ENCODE results near the gene ALX1. TPM values are rescaled to one million over a fixed set of nuclear protein-coding genes. Genes with fewer than 3 reads are reported as not detected.

ALX1 gene
- total and polyA plus RNA-seq, 2 of the 4 experiments (the other 2 are of a cell fraction): not detected

DNA sequence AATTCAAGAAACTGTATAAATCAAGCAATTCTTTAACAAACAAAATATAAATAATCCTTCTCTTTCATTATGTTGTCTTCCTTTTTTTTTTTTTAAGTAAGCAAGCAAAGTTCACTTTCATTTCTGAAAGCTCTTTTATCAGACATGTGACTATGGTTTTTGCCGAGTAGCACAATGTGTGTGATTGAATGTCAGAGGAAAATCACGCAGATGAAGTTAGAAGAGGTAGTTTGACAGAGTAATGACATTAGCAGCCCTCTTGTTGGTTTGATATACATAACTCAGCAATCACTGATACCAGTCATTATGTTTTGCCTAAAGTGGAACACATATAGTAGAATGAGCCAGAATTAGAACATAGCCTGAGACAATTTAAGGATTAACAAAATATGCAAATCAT, 19.0 kb downstream of the ALX1 start:
- no peaks in the 10 kb centered on the region for H3K9me1 ChIP-seq (ENCODE audit: insufficient read depth, low read length)
- no peak overlapping the region for H4K91ac ChIP-seq (ENCODE audit: insufficient read depth, low read depth, low read length)
- H3K9me3 ChIP-seq (ENCODE audit: control insufficient read depth, insufficient read depth, low read length): no peaks in the 10 kb centered on the region
- no peak overlapping the region for H4K5ac ChIP-seq (ENCODE audit: low read depth, low read length)
- ATAC-seq (ENCODE audit: low read depth) (no peak), DNase-seq (no peak)
- H2BK5ac ChIP-seq (ENCODE audit: low read depth, low read length, poor library complexity, severe bottlenecking): no peak overlapping the region
- BruUV-seq (replicated peaks): no TSS peak
- no CpG with 5 or more reads among the region's 2 CpGs for WGBS, 2 experiments (ENCODE audit: extremely low coverage in 2 of 2, insufficient read length in 1 of 2)
- in situ Hi-C loops (cut with MboI; ENCODE audit: low sequenced_read_pairs): no loop called here
- H3K4me1 ChIP-seq (ENCODE audit: control insufficient read depth, insufficient read depth, low read length): no peaks in the 10 kb centered on the region
- no peak overlapping the region for H3K18ac ChIP-seq (ENCODE audit: low read depth, low read length)
- no peak overlapping the region for H3K4ac ChIP-seq (ENCODE audit: low read depth, low read length)
- no peaks in the 10 kb centered on the region for H4K20me1 ChIP-seq (ENCODE audit: insufficient read depth, low read length)
- no peak overlapping the region for H3K4me2 ChIP-seq (ENCODE audit: low read depth, low read length)
- H3K23ac ChIP-seq (ENCODE audit: low read depth, low read length): no peak overlapping the region
- H2AFZ ChIP-seq (replicated peaks; ENCODE audit: low read length, poor library complexity): no peak overlapping the region
- H4K8ac ChIP-seq (ENCODE audit: low read depth in 2 of 2, low read length in 2 of 2): no peak overlapping the region
- no peak overlapping the region for H3K27ac ChIP-seq (ENCODE audit: insufficient read depth, low read length)
- dilution Hi-C loops (cut with HindIII; ENCODE audit: low sequenced_read_pairs, unreplicated experiment): no loop called here
- no peak overlapping the region for H2AK5ac ChIP-seq (ENCODE audit: low read depth, low read length)
- H2BK15ac ChIP-seq (ENCODE audit: low read depth, low read length): no peak overlapping the region
- no peak overlapping the region for H2AK9ac ChIP-seq (replicated peaks; ENCODE audit: low read depth, low read length, poor library complexity)
- TF ChIP-seq, protein P1, sequence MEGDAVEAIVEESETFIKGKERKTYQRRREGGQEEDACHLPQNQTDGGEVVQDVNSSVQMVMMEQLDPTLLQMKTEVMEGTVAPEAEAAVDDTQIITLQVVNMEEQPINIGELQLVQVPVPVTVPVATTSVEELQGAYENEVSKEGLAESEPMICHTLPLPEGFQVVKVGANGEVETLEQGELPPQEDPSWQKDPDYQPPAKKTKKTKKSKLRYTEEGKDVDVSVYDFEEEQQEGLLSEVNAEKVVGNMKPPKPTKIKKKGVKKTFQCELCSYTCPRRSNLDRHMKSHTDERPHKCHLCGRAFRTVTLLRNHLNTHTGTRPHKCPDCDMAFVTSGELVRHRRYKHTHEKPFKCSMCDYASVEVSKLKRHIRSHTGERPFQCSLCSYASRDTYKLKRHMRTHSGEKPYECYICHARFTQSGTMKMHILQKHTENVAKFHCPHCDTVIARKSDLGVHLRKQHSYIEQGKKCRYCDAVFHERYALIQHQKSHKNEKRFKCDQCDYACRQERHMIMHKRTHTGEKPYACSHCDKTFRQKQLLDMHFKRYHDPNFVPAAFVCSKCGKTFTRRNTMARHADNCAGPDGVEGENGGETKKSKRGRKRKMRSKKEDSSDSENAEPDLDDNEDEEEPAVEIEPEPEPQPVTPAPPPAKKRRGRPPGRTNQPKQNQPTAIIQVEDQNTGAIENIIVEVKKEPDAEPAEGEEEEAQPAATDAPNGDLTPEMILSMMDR (conservative IDR thresholded peaks at IDR 0.05; ENCODE audit: low read depth, low read length): no peak
- TF ChIP-seq RCOR1 (IDR thresholded peaks at IDR 0.05; ENCODE audit: insufficient replicate concordance, low read length): no peak
- no peak overlapping the region for H3K56ac ChIP-seq (ENCODE audit: extremely low read depth, insufficient read depth, low read length)
- POLR2A ChIA-PET (ENCODE audit: unreplicated experiment): no interaction called here
- H3K9ac ChIP-seq (ENCODE audit: low read depth, low read length): no peak overlapping the region
- H3K4me3 ChIP-seq (ENCODE audit: insufficient read depth, low read depth, low read length): no peak overlapping the region
- no peaks in the 10 kb centered on the region for H3K27me3 ChIP-seq (ENCODE audit: control insufficient read depth, insufficient read depth, low read length)
- no peak overlapping the region for H2BK20ac ChIP-seq (ENCODE audit: low read depth, low read length)
- no peaks in the 10 kb centered on the region for H3K36me3 ChIP-seq (ENCODE audit: control insufficient read depth, insufficient read depth, low read length)
- H3K79me1 ChIP-seq (ENCODE audit: low read depth in 1 of 2, low read length in 2 of 2): no peaks in the 10 kb centered on the region
- intact Hi-C loops (cut with micrococcal nuclease): no loop called here
- H2BK120ac ChIP-seq (ENCODE audit: low read depth, low read length): no peak overlapping the region
- no peak overlapping the region for H3K14ac ChIP-seq (replicated peaks; ENCODE audit: low read depth, low read length)
- CTCF ChIA-PET: interaction anchor here (0.6 to 0.7 kb wide), 2 partner anchors 57 to 270 kb away, joined by 4 to 5 read pairs; no protein-coding TSS in a partner anchor
